OCI-LY3 (cell line): ENCODE results near the gene PTPRH.

Experiments
- CTCF ChIP-seq: fragments of 200-600, 300-600 bp; sonication (generic); IDR thresholded peaks from 2 replicates; pipeline ENCODE4 v1.5.1; 2014; ENCODE audit warnings: antibody characterized with exemption, low read length, low read depth
- EZH2phosphoT487 ChIP-seq: fragments of 200-600 bp; shearing (Covaris generic); IDR thresholded peaks from 2 replicates; pipeline ENCODE4 v1.6.1; 2018; ENCODE audit warnings: antibody characterized with exemption, mixed run types, low read depth

DNA sequence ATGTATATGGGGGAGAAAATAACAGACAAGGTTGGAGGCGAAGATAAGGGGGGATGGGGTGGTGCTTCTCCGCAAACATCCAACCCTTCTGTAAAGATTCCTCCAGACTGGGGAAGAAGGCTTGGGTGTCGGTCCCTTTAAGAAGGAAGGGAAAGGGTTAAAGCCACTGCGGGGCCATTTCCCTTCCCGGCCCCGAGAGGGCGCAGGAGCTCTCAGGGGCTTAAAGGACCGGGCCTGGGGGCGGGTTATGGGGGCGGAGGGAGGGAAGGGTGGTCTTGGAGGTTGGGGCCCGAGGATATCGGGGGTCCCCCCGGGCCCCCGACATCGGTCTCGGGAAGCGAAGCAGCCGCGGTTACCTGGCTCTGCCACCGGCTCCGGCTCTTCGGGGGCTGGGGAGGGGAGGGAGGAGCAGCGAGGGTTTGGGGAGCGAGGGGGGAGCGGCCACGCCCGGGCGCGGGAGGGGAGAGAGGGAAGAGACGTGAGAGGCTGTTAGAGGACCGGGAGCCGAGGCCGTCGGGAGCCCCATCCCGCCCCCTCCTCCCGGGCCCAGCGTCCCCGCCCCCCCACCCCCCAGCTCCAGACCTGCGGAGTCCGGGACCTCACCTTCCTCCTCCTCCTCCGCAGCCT lies 63.1 kb downstream of the PTPRH start:
- TF ChIP-seq CTCF (peak; percentile 83), EZH2phosphoT487 (no peak)
